GM13977 (cell line): ENCODE measurements around the gene GNG7.

Experiments
- DNase-seq: peaks from one replicate; pipeline ENCODE4 v3.0.0; 2012; ENCODE audit warnings: low spot score
- CTCF ChIP-seq: IDR thresholded peaks from 2 replicates; pipeline ENCODE4 v1.5.1; 2012; ENCODE audit warnings: mild to moderate bottlenecking, control low read depth; ENCODE audit not compliant: insufficient read depth; ENCODE audit errors: extremely low read depth, missing control alignments
- in situ Hi-C: fragments of 300-500 bp; cut with MboI; formaldehyde crosslinking; loops from one replicate; pipeline ENCODE4 v1.12.0; 2022; ENCODE audit warnings: low sequenced_read_pairs, low pct_unique_long_range_greater_than_20kb, mixed read lengths, inconsistent platforms; ENCODE audit not compliant: unreplicated experiment

GNG7 gene

GRCh38 chr19:2517881-2518601 is 184.5 kb downstream of the GNG7 start:
- no peak for TF ChIP-seq CTCF
- no peak for DNase-seq
- in situ Hi-C loops = no loop called here

GRCh38 chr19:2516727-2517126 is 185.8 kb downstream of the GNG7 start:
- in situ Hi-C loops = no loop called here
- no peak for TF ChIP-seq CTCF
- no peak for DNase-seq

- in situ Hi-C loops = no loop called here
- DNase-seq = no peak
- TF ChIP-seq CTCF = no peak
Observed at GRCh38 chr19:2514981-2515518, 187.4 kb downstream of the GNG7 start.

GRCh38 chr19:2512523-2513431 is 189.7 kb downstream of the GNG7 start:
- in situ Hi-C loops = no loop called here
- no peak for DNase-seq
- TF ChIP-seq CTCF = no peak

- DNase-seq = no peak
- in situ Hi-C loops = no loop called here
- TF ChIP-seq CTCF = no peak
Observed at GRCh38 chr19:2511991-2512390, 190.5 kb downstream of the GNG7 start.

GRCh38 chr19:2511570-2511969 is 190.9 kb downstream of the GNG7 start:
- TF ChIP-seq CTCF = no peak
- DNase-seq = no peak
- in situ Hi-C loops = no loop called here
